GM23248 (cell line): ENCODE results near the gene IRX5. TPM values are rescaled to one million over a fixed set of nuclear protein-coding genes. Genes with fewer than 3 reads are reported as not detected.

ENCODE experiments used
- DNase-seq: peaks from one replicate; pipeline ENCODE4 v3.0.0-alpha.2; 2015
- H2AFZ ChIP-seq: fragments of 200-600 bp; sonication (generic); 2 replicates; pipeline ENCODE4 v1.6.1; 2016; ENCODE audit warnings: antibody characterized with exemption
- H3F3A ChIP-seq: fragments of 200-600 bp; sonication (generic); 2 replicates; pipeline ENCODE4 v1.6.1; 2016; ENCODE audit warnings: mild to moderate bottlenecking, antibody characterized with exemption, mixed run types; ENCODE audit not compliant: insufficient read depth
- H3K27ac ChIP-seq: fragments of 200-600 bp; sonication (generic); 2 replicates; pipeline ENCODE4 v1.5.1; 2016; ENCODE audit warnings: mild to moderate bottlenecking
- H3K27me3 ChIP-seq: fragments of 200-600 bp; sonication (generic); replicated peaks from 2 replicates; pipeline ENCODE4 v1.6.1; 2016; ENCODE audit warnings: mild to moderate bottlenecking; ENCODE audit not compliant: insufficient read depth
- H3K36me3 ChIP-seq: fragments of 200-600 bp; sonication (generic); 2 replicates; pipeline ENCODE4 v1.6.1; 2016; ENCODE audit warnings: low read depth, mild to moderate bottlenecking
- H3K4me1 ChIP-seq: fragments of 200-600 bp; sonication (generic); 2 replicates; pipeline ENCODE4 v1.6.1; 2016; ENCODE audit warnings: mild to moderate bottlenecking; ENCODE audit not compliant: insufficient read depth
- H3K4me2 ChIP-seq: fragments of 200-600 bp; sonication (generic); one replicate; pipeline ENCODE4 v1.6.1; 2016; ENCODE audit warnings: mild to moderate bottlenecking; ENCODE audit not compliant: unreplicated experiment
- H3K4me3 ChIP-seq: fragments of 200-600 bp; sonication (generic); 2 replicates; pipeline ENCODE4 v1.5.1; 2016; ENCODE audit warnings: mild to moderate bottlenecking
- H3K79me2 ChIP-seq: fragments of 200-600 bp; sonication (generic); 2 replicates; pipeline ENCODE4 v1.6.1; 2016; ENCODE audit warnings: mild to moderate bottlenecking; ENCODE audit not compliant: insufficient read depth
- H3K9ac ChIP-seq: fragments of 200-600 bp; sonication (generic); 2 replicates; pipeline ENCODE4 v1.6.1; 2016; ENCODE audit warnings: mild to moderate bottlenecking
- H3K9me2 ChIP-seq: fragments of 200-600 bp; sonication (generic); 2 replicates; pipeline ENCODE4 v1.6.1; 2016; ENCODE audit warnings: mixed run types, mild to moderate bottlenecking, moderate library complexity; ENCODE audit not compliant: insufficient read depth
- H3K9me3 ChIP-seq: fragments of 200-600 bp; sonication (generic); one replicate; pipeline ENCODE4 v1.6.1; 2017; ENCODE audit warnings: low read depth
- H4K20me1 ChIP-seq: fragments of 200-600 bp; sonication (generic); 2 replicates; pipeline ENCODE4 v1.6.0; 2016; ENCODE audit not compliant: insufficient read depth
- EZH2 ChIP-seq: fragments of 200-600 bp; sonication (generic); IDR thresholded peaks from 2 replicates; pipeline ENCODE4 v1.6.1; 2018; ENCODE audit warnings: antibody characterized with exemption, mild to moderate bottlenecking; ENCODE audit not compliant: insufficient read depth, poor library complexity, severe bottlenecking
- EZH2phosphoT487 ChIP-seq: fragments of 200-600 bp; sonication (generic); IDR thresholded peaks from 2 replicates; pipeline ENCODE4 v1.6.1; 2018; ENCODE audit warnings: antibody characterized with exemption, moderate library complexity, mild to moderate bottlenecking, low read depth; ENCODE audit not compliant: insufficient read depth
- WGBS, 2 experiments: methylation state at CpG; one replicate each; pipeline ENCODE4 v1.1.6; 2015 to 2017; ENCODE audit warnings: low lambda C conversion rate in 2 of 2, low coverage in 1 of 2; ENCODE audit errors: missing lambda C conversion rate in 2 of 2; 5-methylcytosine and 5-hydroxymethylcytosine counted together
- in situ Hi-C: fragments of 300-500 bp; cut with MboI; formaldehyde crosslinking; loops from 2 replicates; pipeline ENCODE4 v1.15.0; 2020
- polyA plus RNA-seq: library from polyadenylated mRNA; unstranded; fragments of >200 nt; fragmentation: Nextera tagmentation; extraction: Ambion mirVana; gene quantifications from 2 replicates; pipeline ENCODE4 v1.2.1, GENCODE V29; 2016
- total RNA-seq: library from RNA; depleted of rRNA; stranded (reverse); fragments of >200 nt; shearing (Covaris generic); gene quantifications from 2 replicates; pipeline ENCODE4 v1.2.3, GENCODE V29; 2014

The IRX5 gene
- total and polyA plus RNA-seq, 2 experiments from 2014 or later, result 3.6 to 20.6 TPM

DNA sequence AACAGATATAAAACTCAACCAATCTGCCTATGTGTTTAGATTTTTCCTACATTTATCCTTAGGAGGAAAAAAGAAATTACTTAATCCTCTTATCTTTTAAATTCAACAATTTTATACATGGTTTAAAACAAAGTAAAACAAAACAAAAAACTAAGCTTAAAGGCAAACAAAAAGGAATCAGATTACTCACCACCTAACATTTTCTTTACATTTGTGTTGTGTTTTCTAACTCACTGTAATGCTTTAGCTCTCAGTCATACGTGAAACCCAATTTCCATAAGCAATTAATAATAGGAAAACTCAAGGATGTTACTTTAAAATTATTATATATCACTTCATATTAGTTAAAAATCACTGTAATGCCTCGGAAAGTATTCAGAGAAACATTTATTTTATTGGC lies 6.7 kb upstream of the IRX5 start:
- Histone ChIP-seq H3K9me3 (no peaks in the 10 kb centered on the region), H3K27ac (no peak overlapping the region), H3K4me3 (no peak overlapping the region), H3F3A (peaks cover 25% of the 10 kb centered on the region), H3K36me3 (peaks cover 21% of the 10 kb centered on the region), H3K79me2 (peaks cover 83% of the 10 kb centered on the region), H3K4me1 (peaks cover 43% of the 10 kb centered on the region), H3K4me2 (no peak overlapping the region), H3K9me2 (no peaks in the 10 kb centered on the region), H4K20me1 (peaks cover 13% of the 10 kb centered on the region; the same call in 1 of the 2 replicates), H2AFZ (no peak overlapping the region), H3K27me3 (no peaks in the 10 kb centered on the region), H3K9ac (no peak overlapping the region)
- no peak for DNase-seq
- WGBS, 2 experiments, result 92 to 96% methylated on average over 2 of the region's 2 CpGs
- TF ChIP-seq EZH2 (no peak), EZH2phosphoT487 (no peak)
- in situ Hi-C loops, result no loop called here

DNA sequence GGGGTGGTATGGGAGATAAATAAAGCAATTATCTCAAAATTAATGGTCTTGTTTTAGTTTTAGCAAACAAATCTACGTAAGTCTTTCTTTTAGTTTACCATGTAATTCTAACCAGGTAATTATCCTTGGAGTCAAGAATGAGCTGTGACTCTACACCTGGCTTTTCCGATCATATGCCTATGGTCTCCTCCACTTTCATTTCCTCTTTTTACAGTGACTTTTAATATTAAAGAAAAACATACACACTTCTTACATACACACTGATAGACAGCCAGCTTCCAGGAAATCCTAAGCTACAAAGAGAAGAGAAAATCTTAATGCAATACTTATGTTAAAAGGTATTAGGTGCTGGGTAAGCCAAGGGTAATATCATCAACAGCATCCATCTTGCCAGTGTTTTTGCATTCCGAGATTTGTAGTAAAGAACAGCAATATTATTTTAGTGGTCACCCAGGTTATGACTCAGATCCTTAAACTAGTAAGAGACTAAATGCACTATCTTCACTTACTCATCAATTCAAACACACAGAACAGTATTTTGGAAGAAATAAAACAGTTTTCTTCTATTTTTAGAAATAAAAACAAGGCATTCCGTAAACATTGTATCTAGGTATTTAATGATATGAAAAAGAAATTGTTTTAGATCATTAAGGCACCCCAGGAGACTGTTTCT lies 4.4 kb upstream of the IRX5 start:
- WGBS, 2 experiments, result 50% methylated on average over 4 of the region's 4 CpGs
- no peak overlapping the region for H2AFZ ChIP-seq
- in situ Hi-C loops, result no loop called here
- H3K27ac ChIP-seq, result 0 out of 2 replicates have a peak overlapping the region, but pooled peaks have one; percentile 96
- H3K9me2 ChIP-seq, result no peaks in the 10 kb centered on the region
- DNase-seq, result peak; percentile 87
- H3K27me3 ChIP-seq, result no peaks in the 10 kb centered on the region
- peaks cover 25% of the 10 kb centered on the region for H3F3A ChIP-seq
- H3K9ac ChIP-seq, result peak overlapping the region; percentile 96
- peaks cover 9% of the 10 kb centered on the region; the same call in 1 of the 2 replicates for H3K36me3 ChIP-seq
- H3K79me2 ChIP-seq, result peaks cover 75% of the 10 kb centered on the region
- H3K9me3 ChIP-seq, result no peaks in the 10 kb centered on the region
- peaks cover 40% of the 10 kb centered on the region for H3K4me1 ChIP-seq
- peak overlapping the region; percentile 87 for H3K4me3 ChIP-seq
- no peak for TF ChIP-seq EZH2
- 0 out of 2 replicates have a peak, but pooled peaks have one; percentile 52 for TF ChIP-seq EZH2phosphoT487
- peak overlapping the region; percentile 93 for H3K4me2 ChIP-seq
- H4K20me1 ChIP-seq, result peaks cover 13% of the 10 kb centered on the region; the same call in 1 of the 2 replicates

DNA sequence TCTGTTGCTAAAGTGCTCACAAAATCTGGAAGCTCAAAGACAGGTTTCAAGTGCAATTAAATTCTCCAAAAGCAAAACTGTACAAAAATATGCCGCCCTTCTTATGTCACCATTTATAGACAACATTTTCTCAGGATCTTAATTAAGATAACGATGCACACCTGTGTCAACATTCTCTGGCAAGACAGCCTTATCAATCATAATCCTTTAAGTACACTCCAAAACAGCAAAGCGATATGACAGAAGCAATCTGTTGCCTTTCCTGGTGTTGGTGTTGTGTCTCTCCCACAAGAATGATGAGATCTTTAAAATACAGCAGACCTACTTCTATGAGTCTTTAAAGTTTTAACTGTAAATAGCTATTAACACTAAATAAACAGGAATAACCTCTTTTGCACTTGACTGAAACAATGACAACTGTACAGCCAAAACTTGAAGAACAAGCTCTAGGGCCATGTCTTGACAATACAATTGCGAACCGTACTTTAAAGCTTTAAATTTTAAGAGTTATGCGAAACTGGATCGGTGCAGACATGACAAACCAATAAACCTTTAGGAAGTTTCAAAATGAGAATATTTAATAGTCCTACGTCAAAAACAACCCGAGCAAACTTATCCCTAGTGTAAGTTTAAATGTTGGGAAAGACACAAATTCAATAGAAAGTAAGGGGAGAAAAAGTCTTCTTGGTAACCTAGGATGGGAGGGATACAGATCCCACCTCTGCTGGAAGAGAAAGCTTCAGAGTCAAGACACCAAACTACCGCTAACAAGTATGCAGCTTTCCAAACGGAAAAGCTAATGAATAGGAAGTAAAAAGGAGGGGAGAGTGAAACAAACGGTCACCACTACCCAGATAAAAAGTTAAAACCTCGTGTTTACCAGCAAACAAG lies 3.3 kb upstream of the IRX5 start:
- 30 to 32% methylated on average over 13 of the region's 13 CpGs for WGBS, 2 experiments
- Histone ChIP-seq H3K9me3 (no peaks in the 10 kb centered on the region), H3K27me3 (no peaks in the 10 kb centered on the region), H2AFZ (peak overlapping the region; percentile 47), H3K79me2 (peaks cover 80% of the 10 kb centered on the region), H3K4me3 (peak overlapping the region; percentile 87), H3K4me2 (peak overlapping the region; percentile 93), H3K9ac (peak overlapping the region; percentile 96), H3K4me1 (peaks cover 32% of the 10 kb centered on the region), H3K27ac (peak overlapping the region; percentile 96), H3F3A (peaks cover 28% of the 10 kb centered on the region), H3K36me3 (peaks cover 5% of the 10 kb centered on the region; the same call in 1 of the 2 replicates), H3K9me2 (no peaks in the 10 kb centered on the region), H4K20me1 (peaks cover 13% of the 10 kb centered on the region; the same call in 1 of the 2 replicates)
- DNase-seq, result no peak
- in situ Hi-C loops, result no loop called here
- no peak for TF ChIP-seq EZH2phosphoT487

- Histone ChIP-seq H3K4me3 (peak overlapping the region; percentile 87), H3K27ac (peak overlapping the region; percentile 96), H3K9me3 (no peaks in the 10 kb centered on the region), H3K4me2 (peak overlapping the region; percentile 93), H3K4me1 (peaks cover 31% of the 10 kb centered on the region), H3F3A (peaks cover 28% of the 10 kb centered on the region), H2AFZ (peak overlapping the region; percentile 47), H3K9me2 (no peaks in the 10 kb centered on the region), H3K27me3 (no peaks in the 10 kb centered on the region), H4K20me1 (peaks cover 13% of the 10 kb centered on the region; the same call in 1 of the 2 replicates), H3K79me2 (peaks cover 80% of the 10 kb centered on the region), H3K9ac (peak overlapping the region; percentile 96), H3K36me3 (no peaks in the 10 kb centered on the region)
- 1% methylated on average over 13 of the region's 13 CpGs for WGBS, 2 experiments
- TF ChIP-seq EZH2phosphoT487 (no peak), EZH2 (no peak)
- DNase-seq, result peak; percentile 75
- in situ Hi-C loops, result no loop called here
Measured at GRCh38 chr16:54928016-54928356, 2.7 kb upstream of the IRX5 start.
